ENCODE results near the gene ERF. TPM values are rescaled to one million over a fixed set of nuclear protein-coding genes. Genes with fewer than 3 reads are reported as not detected.

ERF gene
- total RNA-seq, 1 experiment from 2014 or later, result 32.6 TPM

- peak overlapping the region; percentile 79 for H3K4me3 ChIP-seq
- H3K36me3 ChIP-seq, result peaks cover 35% of the 10 kb centered on the region
- DNase-seq (ENCODE audit: low read depth in 1 of 2, low spot score in 2 of 2), result no peak
- H3K4me1 ChIP-seq (replicated peaks), result peaks cover 38% of the 10 kb centered on the region
- peak overlapping the region; percentile 16; the same call in 1 of the 2 replicates for H3K27ac ChIP-seq
- H3K9me3 ChIP-seq (replicated peaks), result no peaks in the 10 kb centered on the region; the same call in 1 of the 2 replicates
- H3K27me3 ChIP-seq (replicated peaks), result no peaks in the 10 kb centered on the region
Measured at GRCh38 chr19:42242069-42242511, 12.8 kb downstream of the ERF start.

- peaks cover 33% of the 10 kb centered on the region for H3K36me3 ChIP-seq
- DNase-seq (ENCODE audit: low read depth in 1 of 2, low spot score in 2 of 2), result no peak
- H3K27ac ChIP-seq, result no peak overlapping the region
- H3K9me3 ChIP-seq (replicated peaks), result no peaks in the 10 kb centered on the region; the same call in 1 of the 2 replicates
- H3K27me3 ChIP-seq (replicated peaks), result no peaks in the 10 kb centered on the region
- peak overlapping the region; percentile 79 for H3K4me3 ChIP-seq
- peaks cover 32% of the 10 kb centered on the region for H3K4me1 ChIP-seq (replicated peaks)
Measured at GRCh38 chr19:42241279-42241678, 13.6 kb downstream of the ERF start.

- no peaks in the 10 kb centered on the region; the same call in 1 of the 2 replicates for H3K9me3 ChIP-seq (replicated peaks)
- peaks cover 43% of the 10 kb centered on the region for H3K36me3 ChIP-seq
- no peaks in the 10 kb centered on the region for H3K27me3 ChIP-seq (replicated peaks)
- DNase-seq (ENCODE audit: low read depth in 1 of 2, low spot score in 2 of 2), result no peak
- peaks cover 23% of the 10 kb centered on the region for H3K4me1 ChIP-seq (replicated peaks)
- H3K27ac ChIP-seq, result no peak overlapping the region
- H3K4me3 ChIP-seq, result no peak overlapping the region
Measured at GRCh38 chr19:42239544-42240220, 15.2 kb downstream of the ERF start.

GRCh38 chr19:42235181-42235580, 19.7 kb downstream of the ERF start:
- Histone ChIP-seq H3K36me3 (peaks cover 75% of the 10 kb centered on the region), H3K27me3 (replicated peaks) (no peaks in the 10 kb centered on the region), H3K4me1 (replicated peaks) (no peaks in the 10 kb centered on the region), H3K9me3 (replicated peaks) (no peaks in the 10 kb centered on the region; the same call in 1 of the 2 replicates), H3K27ac (no peak overlapping the region), H3K4me3 (no peak overlapping the region)
- no peak for DNase-seq (ENCODE audit: low read depth in 1 of 2, low spot score in 2 of 2)

GRCh38 chr19:42234364-42234763, 20.6 kb downstream of the ERF start:
- Histone ChIP-seq H3K36me3 (peaks cover 75% of the 10 kb centered on the region), H3K4me1 (replicated peaks) (no peaks in the 10 kb centered on the region)

GRCh38 chr19:42233678-42234292, 21.1 kb downstream of the ERF start:
- peaks cover 77% of the 10 kb centered on the region for H3K36me3 ChIP-seq
- no peak for DNase-seq (ENCODE audit: low read depth in 1 of 2, low spot score in 2 of 2)
- H3K9me3 ChIP-seq (replicated peaks), result no peaks in the 10 kb centered on the region
- H3K27me3 ChIP-seq (replicated peaks), result no peaks in the 10 kb centered on the region
- no peaks in the 10 kb centered on the region for H3K4me1 ChIP-seq (replicated peaks)
- no peak overlapping the region for H3K27ac ChIP-seq
- H3K4me3 ChIP-seq, result no peak overlapping the region

More at GRCh38 chr19:42234364-42234763, 20.6 kb downstream of the ERF start:
- H3K27ac ChIP-seq, result no peak overlapping the region
- H3K27me3 ChIP-seq (replicated peaks), result no peaks in the 10 kb centered on the region
- no peak for DNase-seq (ENCODE audit: low read depth in 1 of 2, low spot score in 2 of 2)
- no peaks in the 10 kb centered on the region for H3K9me3 ChIP-seq (replicated peaks)
- H3K4me3 ChIP-seq, result no peak overlapping the region

- Histone ChIP-seq H3K27ac (no peak overlapping the region), H3K9me3 (replicated peaks) (no peaks in the 10 kb centered on the region), H3K4me1 (replicated peaks) (no peaks in the 10 kb centered on the region), H3K36me3 (peaks cover 83% of the 10 kb centered on the region), H3K4me3 (no peak overlapping the region), H3K27me3 (replicated peaks) (no peaks in the 10 kb centered on the region)
- no peak for DNase-seq (ENCODE audit: low read depth in 1 of 2, low spot score in 2 of 2)
Measured at GRCh38 chr19:42233106-42233505, 21.8 kb downstream of the ERF start.

GRCh38 chr19:42232435-42232834, 22.5 kb downstream of the ERF start:
- no peak for DNase-seq (ENCODE audit: low read depth in 1 of 2, low spot score in 2 of 2)
- no peaks in the 10 kb centered on the region for H3K27me3 ChIP-seq (replicated peaks)
- H3K27ac ChIP-seq, result no peak overlapping the region
- H3K4me3 ChIP-seq, result no peak overlapping the region
- no peaks in the 10 kb centered on the region for H3K4me1 ChIP-seq (replicated peaks)
- H3K36me3 ChIP-seq, result peaks cover 87% of the 10 kb centered on the region
- no peaks in the 10 kb centered on the region for H3K9me3 ChIP-seq (replicated peaks)

- Histone ChIP-seq H3K4me1 (replicated peaks) (no peaks in the 10 kb centered on the region), H3K27me3 (replicated peaks) (no peaks in the 10 kb centered on the region), H3K9me3 (replicated peaks) (no peaks in the 10 kb centered on the region), H3K27ac (no peak overlapping the region), H3K4me3 (no peak overlapping the region), H3K36me3 (peaks cover 93% of the 10 kb centered on the region)
- no peak for DNase-seq (ENCODE audit: low read depth in 1 of 2, low spot score in 2 of 2)
Measured at GRCh38 chr19:42230571-42230970, 24.4 kb downstream of the ERF start.

- DNase-seq (ENCODE audit: low read depth in 1 of 2, low spot score in 2 of 2), result no peak
- H3K36me3 ChIP-seq, result peaks cover 93% of the 10 kb centered on the region
- H3K27ac ChIP-seq, result no peak overlapping the region
Measured at GRCh38 chr19:42229855-42230351, 25.0 kb downstream of the ERF start.

GRCh38 chr19:42229301-42229854, 25.6 kb downstream of the ERF start:
- peak in 1 of 2 experiments; percentile 35 for DNase-seq (ENCODE audit: low read depth in 1 of 2, low spot score in 2 of 2)
- H3K27me3 ChIP-seq (replicated peaks), result no peaks in the 10 kb centered on the region
- H3K36me3 ChIP-seq, result peaks cover 93% of the 10 kb centered on the region
- no peaks in the 10 kb centered on the region for H3K4me1 ChIP-seq (replicated peaks)
- H3K27ac ChIP-seq, result no peak overlapping the region
- no peak overlapping the region for H3K4me3 ChIP-seq
- H3K9me3 ChIP-seq (replicated peaks), result no peaks in the 10 kb centered on the region

More at GRCh38 chr19:42229855-42230351, 25.0 kb downstream of the ERF start:
- H3K4me3 ChIP-seq, result no peak overlapping the region
- H3K9me3 ChIP-seq (replicated peaks), result no peaks in the 10 kb centered on the region
- H3K4me1 ChIP-seq (replicated peaks), result no peaks in the 10 kb centered on the region
- H3K27me3 ChIP-seq (replicated peaks), result no peaks in the 10 kb centered on the region

GRCh38 chr19:42228641-42229040, 26.3 kb downstream of the ERF start:
- peak in 1 of 2 experiments; percentile 32 for DNase-seq (ENCODE audit: low read depth in 1 of 2, low spot score in 2 of 2)
- Histone ChIP-seq H3K9me3 (replicated peaks) (no peaks in the 10 kb centered on the region), H3K36me3 (peaks cover 89% of the 10 kb centered on the region), H3K4me3 (no peak overlapping the region), H3K27me3 (replicated peaks) (no peaks in the 10 kb centered on the region), H3K4me1 (replicated peaks) (no peaks in the 10 kb centered on the region), H3K27ac (no peak overlapping the region)

- DNase-seq (ENCODE audit: low read depth in 1 of 2, low spot score in 2 of 2), result no peak
- peaks cover 86% of the 10 kb centered on the region for H3K36me3 ChIP-seq
- no peaks in the 10 kb centered on the region for H3K9me3 ChIP-seq (replicated peaks)
- no peak overlapping the region for H3K4me3 ChIP-seq
- H3K4me1 ChIP-seq (replicated peaks), result no peaks in the 10 kb centered on the region
- no peaks in the 10 kb centered on the region for H3K27me3 ChIP-seq (replicated peaks)
- no peak overlapping the region for H3K27ac ChIP-seq
Measured at GRCh38 chr19:42226886-42227285, 28.0 kb downstream of the ERF start.
